Right renal cortex interstitium (tissue), 3 donors: ENCODE data around the gene DHX57. TPM values are rescaled to one million over a fixed set of nuclear protein-coding genes. Genes with fewer than 3 reads are reported as not detected.

ENCODE experiments used
- DNase-seq, 3 donors: peaks; one replicate each; pipeline ENCODE4 v3.0.0-alpha.2; 2013; ENCODE audit warnings: low read depth in 3 of 3, low spot score in 2 of 3
- polyA plus RNA-seq, 3 donors: library from polyadenylated mRNA; unstranded; fragments of 120-200 nt; gene quantifications; one replicate each; pipeline ENCODE4 v1.2.1, GENCODE V29; 2013; ENCODE audit not compliant: insufficient read length in 3 of 3

Gene DHX57
- polyA plus RNA-seq, 3 donors: 31.1 to 43.1 (median 42.1) TPM

DNA sequence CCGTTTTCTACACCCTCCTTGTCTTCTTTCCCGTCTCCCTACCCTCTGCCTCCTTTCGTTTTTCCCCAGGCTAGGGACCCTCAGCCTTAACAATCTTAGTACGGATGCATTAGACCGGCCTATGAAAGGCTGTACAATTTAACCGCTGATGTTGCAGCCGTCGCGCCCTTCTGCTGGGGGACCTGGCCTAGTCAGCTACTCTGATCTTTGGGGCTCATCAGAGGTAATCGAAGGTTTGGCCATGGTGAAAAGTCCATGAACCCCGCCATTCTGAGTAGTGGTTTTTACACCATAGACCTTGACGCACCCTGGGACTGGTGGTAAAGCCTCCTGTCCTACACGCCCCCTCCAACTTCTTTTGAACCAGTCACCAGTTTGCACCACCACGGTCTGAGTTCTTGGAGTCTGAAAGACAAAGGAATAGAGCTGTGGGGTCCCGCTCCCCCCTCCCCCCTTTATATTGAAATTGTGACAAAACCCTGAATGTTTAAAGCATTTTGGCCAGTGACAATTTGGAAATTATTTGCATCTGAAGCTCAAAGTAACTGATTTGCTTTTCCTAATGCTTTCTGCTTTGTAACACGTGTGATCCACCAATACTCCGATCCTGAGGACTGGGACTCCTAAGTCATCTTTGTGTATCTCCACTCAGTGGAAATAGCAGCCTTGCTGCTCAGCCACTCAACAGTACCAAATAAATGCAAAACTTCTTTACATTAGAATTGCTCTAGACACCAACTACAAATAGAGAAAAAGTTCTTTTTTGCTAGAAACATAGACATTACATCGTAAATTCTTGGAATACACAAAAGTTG, 123.9 kb downstream of the DHX57 start:
- DNase-seq: no peak

DNA sequence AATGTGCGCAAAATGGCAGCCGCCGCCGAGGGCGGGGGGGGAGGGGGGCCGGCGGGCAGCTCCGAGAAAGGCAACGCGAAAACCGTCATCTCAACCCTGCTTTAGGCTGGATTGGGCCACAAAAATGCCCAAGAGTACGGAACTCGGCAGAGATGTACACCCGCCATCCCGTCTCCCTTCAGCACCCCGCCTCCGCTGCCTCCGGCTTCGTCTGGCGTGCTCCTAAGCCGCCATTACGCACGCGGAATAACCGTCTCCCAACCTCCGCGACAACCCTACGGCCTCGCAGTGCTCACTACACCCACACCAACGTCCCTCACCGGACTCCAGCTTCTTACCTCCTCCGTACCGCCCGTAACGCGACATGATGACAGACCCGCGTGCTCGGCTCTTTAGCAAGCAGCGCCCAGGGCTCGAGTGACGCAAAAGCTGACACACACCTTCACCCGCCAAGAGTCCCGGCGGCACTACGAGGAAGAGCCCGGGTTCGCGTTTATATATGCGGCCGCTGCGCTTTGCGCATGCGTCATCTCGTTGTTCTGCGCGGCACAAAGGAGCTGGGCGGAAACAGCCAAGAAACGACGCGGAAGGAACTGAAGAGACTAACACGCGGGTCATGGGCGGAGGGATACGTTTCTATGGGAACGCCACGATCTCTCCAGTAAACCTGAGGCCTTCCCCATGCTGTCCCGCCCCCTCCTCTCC, 124.7 kb downstream of the DHX57 start, which contains the start of gene SRSF7:
SRSF7 (minus strand) TSS at position 471 of the 705 bp plus-strand sequence; CDS start at position 366, 105 bp downstream.
- DNase-seq: peak; percentile 99 to 100 (median 100)

DNA sequence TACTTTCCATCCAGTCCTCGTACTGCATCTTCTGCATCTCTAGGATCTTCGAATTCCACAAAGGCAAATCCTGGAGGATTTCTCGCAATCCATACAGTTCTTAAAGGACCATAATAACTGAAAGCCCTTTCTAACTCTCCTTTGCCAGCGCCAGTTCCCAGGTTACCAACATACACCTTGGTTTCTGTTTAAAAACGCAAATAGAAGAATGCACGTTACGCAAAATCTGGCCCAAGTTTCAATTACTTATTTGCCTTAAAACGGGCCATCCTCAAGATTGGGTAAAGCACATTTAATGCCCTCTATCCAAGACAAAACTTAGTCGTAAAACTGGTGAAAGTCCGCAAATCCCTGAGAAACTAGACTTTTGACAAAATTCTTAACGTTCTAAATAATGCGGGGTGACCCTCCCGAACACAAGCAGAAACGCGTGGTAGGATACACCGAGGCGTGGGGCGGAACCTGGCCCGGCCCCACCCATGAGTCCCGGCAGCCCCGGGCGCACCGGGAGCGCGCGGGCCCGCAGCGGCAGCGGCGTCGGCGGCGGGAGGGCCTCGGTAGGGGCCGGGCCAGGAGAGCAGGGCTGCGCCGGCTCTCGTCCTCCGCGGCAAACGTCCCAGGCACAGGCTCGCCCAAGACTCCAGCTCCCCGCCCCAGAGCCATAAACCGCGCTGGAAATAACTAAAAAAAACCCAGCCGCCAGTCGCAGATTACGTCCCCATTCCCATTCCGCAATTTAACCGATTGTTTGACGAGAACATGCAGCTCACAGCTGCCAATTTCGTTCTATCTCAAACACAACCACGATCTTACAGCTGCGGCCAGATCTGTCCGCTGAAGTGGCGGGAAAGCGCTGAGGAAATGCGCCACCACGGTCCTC, 125.5 kb downstream of the DHX57 start:
- peak in 1 of 3 donors; percentile 29 for DNase-seq

DNA sequence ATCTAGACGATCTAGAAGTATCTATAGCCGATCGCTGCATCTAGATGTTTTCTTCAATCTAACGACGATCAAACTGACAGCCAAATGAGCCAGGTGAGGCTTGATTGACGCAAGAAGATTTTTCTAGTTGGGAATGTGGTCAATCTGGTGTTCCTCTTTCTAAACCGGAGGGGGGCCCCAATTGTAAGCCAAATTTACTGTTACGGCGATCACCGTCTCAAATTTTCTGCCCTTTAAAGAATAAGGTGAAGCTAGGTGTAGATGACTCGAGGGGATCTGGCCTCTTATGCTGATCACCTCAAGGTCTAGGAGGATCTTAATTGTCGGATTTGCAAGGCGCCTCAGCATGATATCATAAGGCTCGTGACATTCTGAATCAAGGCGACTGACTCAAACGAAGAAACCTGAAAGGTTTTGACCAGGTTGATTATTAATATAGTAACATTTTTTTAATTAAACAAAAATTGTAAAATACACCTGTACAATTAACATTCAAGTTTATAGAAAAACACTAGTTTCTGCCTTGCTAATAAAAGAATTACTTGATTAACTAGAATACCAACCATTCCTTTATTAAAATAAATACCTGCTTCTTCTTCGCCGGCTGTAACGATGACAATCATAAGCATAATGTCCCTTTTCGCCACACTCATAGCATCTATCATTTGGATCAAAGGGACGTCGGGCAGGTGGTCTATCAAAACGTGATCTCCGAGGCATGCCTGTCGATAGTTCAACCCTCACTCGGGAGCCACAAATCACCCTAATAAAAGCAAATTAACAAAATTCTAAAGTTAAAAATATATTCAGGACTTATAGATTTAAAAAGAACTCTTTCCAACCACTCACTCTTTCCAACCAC, 126.6 kb downstream of the DHX57 start:
- no peak for DNase-seq

DNA sequence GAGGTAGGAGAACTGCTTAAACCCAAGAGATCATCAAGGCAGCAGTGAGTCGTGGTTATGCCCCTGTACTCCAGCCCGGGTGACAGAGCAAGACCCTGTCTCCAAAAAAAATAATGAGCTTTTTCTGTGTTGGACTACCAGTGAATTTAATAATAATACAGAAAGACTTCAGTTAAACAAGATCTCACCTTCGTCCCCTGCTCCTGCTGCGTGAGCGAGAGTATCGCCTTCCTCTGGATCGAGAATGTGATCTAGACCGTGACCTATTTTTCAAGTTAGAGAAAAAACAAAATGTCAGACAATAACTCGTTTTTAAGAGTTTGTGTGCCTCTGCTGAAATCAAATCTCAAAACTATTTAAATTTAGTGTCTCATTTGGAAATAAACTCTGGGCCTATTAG, 127.3 kb downstream of the DHX57 start:
- no peak for DNase-seq

DNA sequence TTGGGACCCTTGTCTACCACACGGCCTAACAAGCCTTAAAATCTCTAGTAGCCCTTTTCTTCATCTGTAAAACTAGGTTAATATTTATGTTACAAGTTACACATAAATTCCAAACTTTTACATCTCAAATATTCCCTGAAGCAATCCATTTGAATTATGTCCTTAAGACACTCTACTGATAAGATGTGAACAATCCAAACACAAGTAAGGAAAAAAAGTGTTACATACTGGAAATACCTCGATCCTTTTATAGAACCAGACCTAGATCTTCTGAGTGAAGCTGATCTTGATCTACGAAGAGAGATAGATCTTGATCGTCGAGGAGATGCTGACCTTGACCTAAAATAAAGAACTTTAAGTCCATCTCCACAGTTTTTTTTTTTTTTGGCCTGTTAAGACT, 127.9 kb downstream of the DHX57 start:
- no peak for DNase-seq

Other genes with a start within 250 kb of the DHX57 start
- 10 to 100 TPM; 53.7 to 69.4 (median 55.9) TPM for gene GALM, start 209.8 kb downstream of the DHX57 start, polyA plus RNA-seq
- 100 to 1,000 TPM; 265 to 283 (median 267) TPM for gene SRSF7, start 124.6 kb downstream of the DHX57 start, polyA plus RNA-seq
- 10 to 100 TPM; 23.7 to 24.4 (median 23.9) TPM for gene GEMIN6, start 97.7 kb downstream of the DHX57 start, polyA plus RNA-seq
- 10 to 100 TPM; 59.6 to 63.6 (median 60.8) TPM for gene MORN2, start within 50 bp of the DHX57 start, polyA plus RNA-seq
- 1 to 10 TPM; 1.4 to 2.2 (median 2.0) TPM for gene ARHGEF33, start 13.9 kb upstream of the DHX57 start, polyA plus RNA-seq
- gene SOS1, start 245.1 kb upstream of the DHX57 start, polyA plus RNA-seq: 10 to 100 TPM; 45.9 to 57.1 (median 47.5) TPM